Measurements from ENCODE around the gene HFM1.

The HFM1 gene

DNA sequence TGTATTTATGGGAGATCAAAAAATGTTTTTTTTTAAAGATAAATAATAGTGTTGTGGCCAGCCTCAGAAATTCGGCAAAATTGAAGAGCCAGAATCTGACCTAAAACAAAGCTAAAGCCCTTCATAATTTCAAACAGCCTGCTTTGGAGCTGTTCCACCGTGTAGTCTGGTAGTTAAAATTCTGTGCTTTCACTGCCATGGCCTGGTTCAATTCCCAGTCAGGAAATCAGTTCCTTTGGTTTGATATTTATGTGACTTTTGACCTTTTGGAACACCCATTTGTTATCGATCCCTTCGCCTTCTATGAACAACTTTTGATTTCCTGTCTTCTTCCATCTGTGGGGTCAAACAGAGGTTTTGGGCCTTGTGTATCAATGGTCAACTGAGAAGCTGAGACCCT is 179.8 kb downstream of the HFM1 start:
- no peak for DNase-seq

DNA sequence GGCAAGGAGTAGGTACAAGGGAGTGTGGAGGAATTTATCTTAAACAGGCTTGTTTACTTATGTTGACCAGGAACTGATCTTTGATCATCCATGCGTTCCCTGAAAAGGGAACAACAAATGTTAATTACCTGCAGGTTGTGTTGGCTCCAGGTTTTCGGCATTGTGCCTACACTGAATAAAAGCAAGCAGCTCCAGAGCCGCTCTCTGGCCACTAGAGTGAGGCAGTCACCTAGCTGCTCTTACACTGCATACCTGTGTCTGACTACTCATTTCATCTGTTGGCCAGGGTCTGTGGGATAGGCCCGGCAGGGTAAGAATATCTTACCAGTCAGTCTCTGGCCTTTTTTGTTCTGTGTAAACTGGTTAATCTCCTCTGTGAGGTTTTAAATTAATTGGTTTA is 183.6 kb downstream of the HFM1 start:
- no peak for DNase-seq

DNA sequence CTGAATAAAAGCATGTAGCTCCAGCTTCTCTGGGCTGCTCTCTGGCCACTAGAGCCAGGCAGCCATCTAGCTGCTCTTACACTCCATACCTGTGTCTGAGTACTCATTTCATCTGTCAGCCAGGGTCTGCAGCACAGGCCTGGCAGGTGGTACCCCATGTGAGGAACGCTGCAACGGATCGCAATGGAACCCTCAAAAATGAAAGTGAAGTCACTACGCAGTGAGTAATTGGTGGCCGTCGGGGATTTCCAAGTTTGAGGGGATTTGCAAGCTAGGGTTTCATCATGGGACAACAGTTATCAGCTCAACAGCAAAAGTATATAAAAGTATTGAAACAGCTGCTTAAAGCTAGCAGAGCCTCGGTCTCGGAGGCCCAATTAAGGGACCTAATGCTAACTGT is 186.7 kb downstream of the HFM1 start:
- DNase-seq = no peak
